ENCODE measurements around the gene COL15A1.

COL15A1 gene

DNA sequence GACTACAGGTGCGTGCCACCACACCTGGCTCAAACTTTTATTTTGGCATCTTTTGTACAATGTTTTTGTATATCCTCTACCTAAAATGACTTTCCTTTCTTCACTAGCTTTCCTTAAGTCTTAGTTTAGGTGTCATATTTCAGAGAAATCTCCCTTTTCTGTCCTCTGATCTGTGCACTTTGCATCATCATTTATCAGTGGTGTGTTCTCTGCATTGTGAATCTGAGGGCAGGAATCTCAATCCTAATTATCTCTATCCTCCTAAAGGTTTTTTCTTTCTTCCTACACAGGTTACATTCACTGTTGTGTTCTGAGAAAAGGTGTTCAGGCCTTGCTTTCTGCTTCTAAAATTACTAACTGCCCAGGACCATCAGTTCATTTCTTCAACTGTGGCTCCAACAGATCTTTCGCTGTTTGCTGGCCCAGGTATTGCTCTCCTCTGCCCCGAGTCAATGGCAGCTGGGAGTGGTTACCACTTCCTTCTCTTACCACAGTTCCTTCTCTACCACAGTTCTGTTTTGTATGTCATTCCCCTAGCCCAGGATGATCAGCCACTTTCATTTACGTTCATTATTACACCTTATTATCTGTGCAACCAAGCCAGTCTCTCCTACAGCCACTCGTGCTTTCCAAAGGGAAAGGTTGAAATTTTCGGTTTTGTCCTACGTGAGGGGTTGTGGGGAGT is 175.2 kb downstream of the COL15A1 start:
- peak; percentile 37 to 51 for DNase-seq

DNA sequence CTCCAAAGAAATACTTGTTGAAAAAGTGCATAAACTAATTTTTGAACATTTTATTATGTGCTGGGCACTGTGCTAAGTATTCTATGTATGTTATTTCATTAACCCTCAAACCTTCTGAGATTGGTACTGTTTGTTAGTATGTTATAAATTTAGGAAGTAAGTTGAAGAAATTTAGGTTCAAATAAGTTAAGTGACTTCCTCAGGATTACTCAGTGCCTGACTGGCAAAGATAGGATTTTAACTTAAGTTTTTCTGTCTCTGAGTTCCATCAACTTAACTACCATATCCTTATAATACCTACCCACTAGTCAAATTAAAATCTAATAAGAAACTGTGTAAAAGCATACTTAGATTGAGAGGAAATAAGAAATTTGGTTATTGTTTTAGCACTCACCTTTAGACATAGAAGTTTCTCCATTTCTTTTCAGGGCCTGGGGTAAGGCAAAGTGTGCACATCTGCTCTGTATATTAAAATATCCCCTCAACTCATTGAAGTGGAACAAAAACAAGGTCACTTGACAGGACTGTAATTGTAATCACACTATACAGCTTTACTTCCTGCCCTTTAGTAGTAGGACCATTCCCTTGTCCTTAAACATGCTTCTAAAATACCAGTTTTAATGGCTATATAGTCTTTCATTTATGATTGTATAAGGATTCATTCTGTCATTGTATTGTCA is 176.4 kb downstream of the COL15A1 start:
- DNase-seq: no peak

Data from Kasumi-1 (cell line).